Limb (tissue), 2 donors: ENCODE data around the gene RXFP4.
"Not testable (repeated sequence)": the region's sequence is repeated elsewhere in the genome, so short reads cannot be mapped to it uniquely, and the experiment has no call there.

ENCODE experiments used
- DNase-seq, 2 donors: peaks; one replicate each; pipeline ENCODE4 v3.0.0-alpha.2; 2016; ENCODE audit errors: extremely low spot score in 2 of 2

The RXFP4 gene

DNA sequence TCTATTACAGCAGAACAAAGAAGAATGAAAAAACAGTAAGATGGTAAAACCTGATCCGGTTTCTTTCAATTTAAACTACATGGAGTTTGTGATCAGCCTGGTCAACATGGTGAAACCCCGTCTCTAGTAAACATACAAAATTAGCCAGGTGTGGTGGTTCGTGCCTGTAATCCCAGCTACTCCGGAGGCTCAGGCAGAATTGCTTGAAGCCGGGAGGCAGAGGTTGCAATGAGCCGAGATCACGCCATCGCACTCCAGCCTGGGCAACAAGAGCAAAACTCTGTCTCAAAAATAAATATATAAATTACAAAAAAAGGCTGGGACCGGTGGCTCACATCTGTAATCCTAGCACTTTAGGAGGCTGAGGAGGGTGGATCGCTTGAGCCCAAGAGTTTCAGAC, 10.7 kb upstream of the RXFP4 start:
- DNase-seq = not testable (repeated sequence)

DNA sequence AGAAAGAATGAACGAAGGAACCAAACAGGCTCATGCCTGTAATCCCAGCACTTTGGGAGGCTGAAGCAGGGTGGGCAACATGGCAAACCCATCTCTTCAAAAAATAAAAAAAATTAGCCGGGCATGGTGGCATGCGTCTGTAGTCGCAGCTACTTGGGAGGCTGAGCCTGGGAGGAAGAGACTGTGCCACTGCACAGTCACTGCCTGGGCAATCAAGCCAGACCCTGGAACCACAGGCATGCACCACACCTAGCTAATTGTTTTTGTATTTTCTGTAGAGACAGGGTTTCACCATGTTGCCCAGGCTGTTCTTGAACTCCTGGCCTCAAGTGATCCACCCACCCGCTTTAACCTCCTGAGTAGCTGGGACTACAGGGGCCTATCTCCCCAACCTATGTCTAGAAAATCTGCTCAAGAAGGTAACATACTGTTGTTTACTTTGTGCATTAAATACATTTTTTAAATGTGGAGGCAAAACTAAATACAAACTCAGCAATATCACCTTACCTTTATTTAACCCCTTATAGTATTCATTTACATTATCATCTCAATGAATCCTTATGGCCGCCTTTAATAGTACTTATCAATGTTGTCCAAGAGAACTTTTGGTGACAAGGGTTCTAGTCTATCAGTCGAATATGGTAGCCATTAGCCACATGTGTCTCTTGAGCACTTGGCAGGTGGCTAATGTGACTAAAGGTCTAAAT, 10.0 kb upstream of the RXFP4 start:
- DNase-seq = no peak

- no peak for DNase-seq
Measured at GRCh38 chr1:155932081-155932480, 9.4 kb upstream of the RXFP4 start.

DNA sequence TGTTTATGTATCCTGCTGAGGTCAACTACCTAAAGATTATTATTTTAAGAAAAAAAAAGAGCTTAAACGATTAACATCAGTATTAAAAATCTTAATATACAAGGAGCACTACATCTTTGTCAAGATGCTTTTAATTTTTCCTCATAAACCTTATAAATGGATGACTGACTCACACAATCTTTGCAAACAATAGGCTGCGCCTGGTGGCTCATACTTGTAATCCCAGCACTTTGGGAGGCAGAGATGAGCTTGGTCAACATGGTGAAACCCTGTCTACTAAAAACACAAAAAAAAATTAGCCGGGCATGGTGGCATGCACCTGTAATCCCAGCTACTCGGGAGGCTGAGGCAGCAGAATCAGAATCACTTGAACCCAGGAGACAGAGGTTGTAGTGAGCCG, 9.0 kb upstream of the RXFP4 start:
- DNase-seq = no peak

DNA sequence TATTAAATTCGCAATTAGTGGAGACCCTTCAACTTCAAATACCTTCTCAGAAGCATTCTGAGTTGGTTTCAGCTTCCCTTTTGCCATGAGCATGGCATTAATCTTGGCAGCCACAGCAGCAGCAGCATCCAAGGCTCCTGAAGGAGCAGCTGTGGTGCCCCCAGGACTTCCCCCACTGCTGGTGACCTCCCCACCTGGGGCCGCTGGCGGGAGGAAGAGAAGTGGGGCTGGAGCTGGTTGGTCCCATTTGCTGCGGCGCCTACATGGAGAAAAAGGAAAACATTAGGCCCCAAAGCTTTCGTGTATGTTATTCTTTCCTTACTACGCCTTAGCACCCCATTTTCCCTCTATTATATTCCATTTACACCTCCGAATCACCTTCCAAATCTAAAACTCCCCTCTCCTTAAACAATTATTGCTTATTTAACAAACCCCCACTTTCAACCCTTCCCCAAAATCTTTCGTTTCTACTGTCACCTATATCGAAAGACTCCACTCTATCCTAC, 7.8 kb upstream of the RXFP4 start:
- DNase-seq = no peak

DNA sequence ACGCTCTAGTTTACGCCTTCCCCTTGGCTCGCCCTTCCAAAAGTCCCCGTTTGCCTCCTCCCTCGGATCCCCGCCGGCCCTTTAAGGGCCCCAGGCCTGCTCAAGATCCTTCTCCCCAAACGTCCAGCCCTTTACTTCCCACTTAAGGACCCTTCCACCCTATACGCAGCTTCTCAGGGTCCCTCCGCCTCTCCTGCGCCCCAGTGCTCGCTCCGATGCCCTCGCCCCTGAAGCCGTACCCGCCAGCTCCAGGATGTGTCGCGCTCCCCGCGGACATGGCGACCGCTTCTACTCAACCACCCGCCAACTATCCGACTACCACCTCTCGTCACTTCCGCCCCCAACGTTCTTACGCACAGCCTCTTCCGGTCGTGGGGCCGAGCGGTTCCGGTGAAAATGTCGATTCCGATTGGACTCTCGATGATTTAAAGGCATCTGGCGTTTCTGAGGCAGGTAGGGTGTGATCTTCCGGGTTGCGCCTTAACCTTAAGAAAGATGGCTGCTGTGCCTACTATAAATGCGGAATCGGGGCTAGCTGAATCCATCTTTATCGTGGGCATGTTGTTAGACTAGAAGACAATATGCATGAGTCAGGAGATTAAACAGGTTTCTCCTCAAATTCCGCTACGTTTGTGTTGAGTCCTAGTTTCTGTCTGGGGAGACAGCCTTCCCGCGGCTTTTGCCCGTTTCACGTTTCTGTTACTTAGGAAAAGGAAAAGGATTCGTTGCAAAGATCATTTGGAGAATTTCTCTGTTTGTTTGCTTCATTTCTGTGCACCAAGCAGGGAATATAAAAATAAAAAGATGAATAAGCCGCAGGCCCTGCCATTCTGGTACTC, 7.1 kb upstream of the RXFP4 start, which contains the start of gene KHDC4:
Gene KHDC4 (minus strand): TSS at position 317 of the 839 bp plus-strand sequence. CDS start 40 bp downstream, at position 277.
- DNase-seq = peak; percentile 95 to 99

DNA sequence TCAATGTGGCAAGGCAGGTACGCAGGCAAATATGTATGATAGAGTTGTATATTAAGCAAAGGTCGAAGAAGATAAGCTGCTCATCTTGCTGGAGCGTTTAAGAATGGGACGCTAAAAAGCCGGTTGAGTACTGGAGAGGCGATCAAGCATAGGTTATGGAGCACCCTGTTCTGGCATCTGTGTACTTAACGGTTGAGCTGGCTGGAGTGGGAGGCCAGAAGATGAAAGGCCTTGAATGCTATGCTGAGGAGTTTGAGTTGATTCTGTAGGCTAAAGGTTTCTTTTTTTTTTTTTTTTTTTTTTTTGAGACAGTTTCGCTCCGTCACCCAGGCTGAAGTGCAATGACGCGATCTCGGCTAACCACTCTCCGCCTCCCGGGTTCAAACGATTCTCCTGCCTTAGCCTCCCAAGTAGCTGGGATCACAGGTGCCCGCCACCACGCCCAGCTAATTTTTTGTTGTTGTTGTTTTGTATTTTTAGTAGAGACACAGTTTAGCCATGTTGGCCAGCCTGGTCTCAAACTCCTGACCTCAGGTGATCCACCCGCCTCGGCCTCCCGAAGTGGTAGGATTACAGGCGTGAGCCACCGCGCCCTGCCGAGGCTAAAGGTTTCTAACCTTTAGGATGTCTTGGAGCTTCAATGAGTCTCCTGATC, 6.4 kb upstream of the RXFP4 start:
- no peak for DNase-seq

- DNase-seq = peak in 1 of 2 donors; percentile 74
Measured at GRCh38 chr1:155938220-155938627, 3.2 kb upstream of the RXFP4 start.

GRCh38 chr1:155940482-155940992, 901 bp upstream of the RXFP4 start:
- DNase-seq = no peak

DNA sequence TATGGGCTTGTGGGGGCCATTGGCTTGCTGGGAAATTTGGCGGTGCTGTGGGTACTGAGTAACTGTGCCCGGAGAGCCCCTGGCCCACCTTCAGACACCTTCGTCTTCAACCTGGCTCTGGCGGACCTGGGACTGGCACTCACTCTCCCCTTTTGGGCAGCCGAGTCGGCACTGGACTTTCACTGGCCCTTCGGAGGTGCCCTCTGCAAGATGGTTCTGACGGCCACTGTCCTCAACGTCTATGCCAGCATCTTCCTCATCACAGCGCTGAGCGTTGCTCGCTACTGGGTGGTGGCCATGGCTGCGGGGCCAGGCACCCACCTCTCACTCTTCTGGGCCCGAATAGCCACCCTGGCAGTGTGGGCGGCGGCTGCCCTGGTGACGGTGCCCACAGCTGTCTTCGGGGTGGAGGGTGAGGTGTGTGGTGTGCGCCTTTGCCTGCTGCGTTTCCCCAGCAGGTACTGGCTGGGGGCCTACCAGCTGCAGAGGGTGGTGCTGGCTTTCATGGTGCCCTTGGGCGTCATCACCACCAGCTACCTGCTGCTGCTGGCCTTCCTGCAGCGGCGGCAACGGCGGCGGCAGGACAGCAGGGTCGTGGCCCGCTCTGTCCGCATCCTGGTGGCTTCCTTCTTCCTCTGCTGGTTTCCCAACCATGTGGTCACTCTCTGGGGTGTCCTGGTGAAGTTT, 550 bp downstream of the RXFP4 start:
- no peak for DNase-seq

GRCh38 chr1:155942578-155943141, 1.2 kb downstream of the RXFP4 start:
- DNase-seq = no peak

- DNase-seq = no peak
Measured at GRCh38 chr1:155944444-155944799, 3.0 kb downstream of the RXFP4 start.

DNA sequence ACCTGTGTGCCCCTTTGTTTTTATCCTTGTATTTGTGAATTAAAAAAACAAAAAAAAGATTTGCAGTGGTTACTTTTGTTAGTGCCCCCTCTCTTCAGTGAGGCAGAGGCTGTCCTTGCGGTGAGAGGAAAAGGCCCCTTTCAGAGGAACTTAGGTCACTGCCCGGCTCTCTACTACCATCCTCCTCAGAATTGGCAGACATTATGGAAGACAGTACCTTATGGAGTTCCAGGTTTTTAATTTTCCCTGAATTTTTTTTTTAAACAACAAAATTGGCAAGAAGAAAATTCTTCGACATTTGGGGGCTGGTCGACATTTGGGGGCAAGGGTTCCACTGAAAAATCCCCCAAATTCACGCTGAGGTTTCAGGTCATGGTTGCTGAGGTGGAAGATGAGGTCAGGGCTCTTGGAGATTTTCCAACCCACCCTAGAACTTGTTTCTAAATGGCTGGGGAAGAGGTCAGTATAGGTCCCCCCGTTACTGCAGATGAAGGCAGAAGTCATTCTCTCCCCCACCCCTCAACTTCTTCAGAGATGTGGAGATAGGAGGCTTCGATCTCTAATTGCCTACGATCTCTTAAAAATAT, 5.3 kb downstream of the RXFP4 start:
- DNase-seq = no peak

- DNase-seq = no peak
Measured at GRCh38 chr1:155947292-155947691, 5.9 kb downstream of the RXFP4 start.

- DNase-seq = no peak
Measured at GRCh38 chr1:155947741-155948140, 6.3 kb downstream of the RXFP4 start.

- DNase-seq = no peak
Measured at GRCh38 chr1:155950829-155951228, 9.4 kb downstream of the RXFP4 start.

DNA sequence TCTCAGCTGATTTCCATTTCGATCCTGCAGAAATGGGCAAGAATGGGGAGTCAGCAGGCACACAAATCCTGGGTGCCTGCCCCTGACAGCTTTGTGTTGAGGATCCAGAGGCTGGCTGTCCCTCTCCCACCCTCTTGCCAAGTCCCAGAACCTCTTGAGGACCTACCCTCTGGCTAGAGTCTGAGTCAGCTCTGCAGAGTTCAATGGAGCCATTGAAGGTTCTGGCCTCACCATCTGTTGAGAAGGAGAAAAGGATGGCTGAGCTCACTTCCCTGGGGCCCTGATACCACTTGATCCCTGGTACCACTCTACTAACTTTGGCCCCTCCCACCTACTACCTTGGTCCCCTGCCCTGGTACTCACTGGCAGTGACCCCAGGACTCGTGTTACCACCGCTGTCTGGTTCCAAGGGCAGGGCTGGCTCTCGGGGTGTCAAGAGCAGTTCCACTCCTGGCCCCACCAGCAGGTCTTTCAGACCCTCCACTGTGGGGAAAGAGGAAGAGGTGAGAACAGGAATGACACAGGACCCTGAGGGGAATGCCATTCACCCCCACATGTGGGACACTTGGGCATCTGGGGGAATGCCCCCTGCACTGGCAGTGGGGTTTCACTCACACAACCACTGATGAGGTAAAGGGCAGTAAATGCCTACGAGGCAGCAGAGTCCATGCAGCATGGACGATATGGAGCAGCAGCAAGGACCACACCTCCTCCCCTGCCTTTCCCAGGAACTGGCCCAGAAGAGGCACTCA, 10.5 kb downstream of the RXFP4 start:
- DNase-seq = no peak

- no peak for DNase-seq
Measured at GRCh38 chr1:155952505-155952890, 11.1 kb downstream of the RXFP4 start.

- no peak for DNase-seq
Measured at GRCh38 chr1:155954645-155955044, 13.2 kb downstream of the RXFP4 start.

DNA sequence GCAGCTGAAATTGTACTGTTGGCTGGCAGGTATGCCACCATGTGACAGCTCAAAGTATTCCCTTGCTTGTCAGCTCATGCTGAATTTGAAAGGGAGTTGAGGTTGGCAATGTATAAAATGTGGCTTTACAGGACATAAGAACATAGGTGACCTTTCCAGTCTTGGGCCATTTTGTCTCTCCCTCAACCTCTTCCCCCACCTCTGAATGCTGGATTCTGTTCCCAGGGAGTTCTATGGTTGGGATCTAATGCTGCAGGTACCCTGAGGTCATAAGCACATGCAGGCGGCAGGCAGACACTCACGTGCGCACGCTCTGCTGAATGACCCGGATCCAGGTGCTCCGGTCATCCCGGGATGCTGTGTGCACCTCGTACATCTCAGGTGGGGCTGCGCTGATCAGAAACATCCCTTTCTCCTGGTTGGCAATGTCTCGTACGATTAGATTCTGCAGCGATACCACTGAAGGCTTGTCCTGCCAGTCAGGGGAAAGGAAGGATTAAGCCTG, 16.0 kb downstream of the RXFP4 start:
- DNase-seq = no peak
